Measurements from ENCODE around the gene FETUB.

DNA sequence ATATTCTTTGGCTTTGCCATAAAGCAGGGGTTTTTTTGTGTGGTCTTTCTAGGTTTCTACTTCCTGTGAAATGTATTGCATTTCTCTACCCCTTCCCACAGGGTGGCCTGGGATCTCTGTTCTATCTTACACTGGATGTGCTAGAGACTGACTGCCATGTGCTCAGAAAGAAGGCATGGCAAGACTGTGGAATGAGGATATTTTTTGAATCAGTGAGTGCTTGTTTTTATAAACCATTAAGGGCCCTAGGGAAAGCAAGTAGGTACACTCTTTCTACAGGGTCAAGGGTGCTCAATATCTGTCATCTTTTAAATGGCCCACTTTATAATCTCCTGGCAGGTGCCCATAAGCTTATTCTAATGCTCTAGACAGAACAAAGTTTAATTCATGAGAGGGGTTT, 730 bp downstream of the FETUB start:
- TF ChIP-seq, protein P1, sequence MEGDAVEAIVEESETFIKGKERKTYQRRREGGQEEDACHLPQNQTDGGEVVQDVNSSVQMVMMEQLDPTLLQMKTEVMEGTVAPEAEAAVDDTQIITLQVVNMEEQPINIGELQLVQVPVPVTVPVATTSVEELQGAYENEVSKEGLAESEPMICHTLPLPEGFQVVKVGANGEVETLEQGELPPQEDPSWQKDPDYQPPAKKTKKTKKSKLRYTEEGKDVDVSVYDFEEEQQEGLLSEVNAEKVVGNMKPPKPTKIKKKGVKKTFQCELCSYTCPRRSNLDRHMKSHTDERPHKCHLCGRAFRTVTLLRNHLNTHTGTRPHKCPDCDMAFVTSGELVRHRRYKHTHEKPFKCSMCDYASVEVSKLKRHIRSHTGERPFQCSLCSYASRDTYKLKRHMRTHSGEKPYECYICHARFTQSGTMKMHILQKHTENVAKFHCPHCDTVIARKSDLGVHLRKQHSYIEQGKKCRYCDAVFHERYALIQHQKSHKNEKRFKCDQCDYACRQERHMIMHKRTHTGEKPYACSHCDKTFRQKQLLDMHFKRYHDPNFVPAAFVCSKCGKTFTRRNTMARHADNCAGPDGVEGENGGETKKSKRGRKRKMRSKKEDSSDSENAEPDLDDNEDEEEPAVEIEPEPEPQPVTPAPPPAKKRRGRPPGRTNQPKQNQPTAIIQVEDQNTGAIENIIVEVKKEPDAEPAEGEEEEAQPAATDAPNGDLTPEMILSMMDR (conservative IDR thresholded peaks at IDR 0.05), result no peak
- no peak for TF ChIP-seq ZFX (IDR thresholded peaks at IDR 0.05)

All from C4-2B (cell line).